GM12878 (cell line): Measurements from ENCODE around the gene SUCNR1. TPM values are rescaled to one million over a fixed set of nuclear protein-coding genes. Genes with fewer than 3 reads are reported as not detected.

Source experiments
- ATF2 ChIP-seq: IDR thresholded peaks from 2 replicates; pipeline ENCODE4 v1.6.1; 2012; ENCODE audit warnings: low read length, inconsistent platforms
- BHLHE40 ChIP-seq, 2 experiments: fragments of 450-650 bp in 1 of 2; IDR thresholded peaks; 2 replicates each; pipeline ENCODE4 v1.6.1; 2011 to 2017; ENCODE audit warnings: low read depth in 2 of 2, borderline replicate concordance in 1 of 2, improper control_type of control experiment in 1 of 2, low read length in 1 of 2, mild to moderate bottlenecking in 1 of 2
- CBFB ChIP-seq: IDR thresholded peaks from 2 replicates; pipeline ENCODE4 v1.6.1; 2016; ENCODE audit warnings: antibody characterized with exemption, low read depth
- CBX3 ChIP-seq: fragments of 200-600 bp; sonication (generic); IDR thresholded peaks from 2 replicates; pipeline ENCODE4 v1.6.1; 2016; ENCODE audit warnings: low read depth, borderline replicate concordance
- DPF2 ChIP-seq: fragments of 450-650 bp; IDR thresholded peaks from 2 replicates; pipeline ENCODE4 v1.6.1; 2017; ENCODE audit warnings: mild to moderate bottlenecking
- EP300 ChIP-seq, 2 experiments: fragments of 150-350 bp in 1 of 2; IDR thresholded peaks; 2 replicates each; pipeline ENCODE4 v1.6.1; 2011 to 2012; ENCODE audit warnings: low read depth in 2 of 2, low read length in 2 of 2, borderline replicate concordance in 1 of 2, improper control_type of control experiment in 1 of 2, inconsistent platforms in 1 of 2; ENCODE audit not compliant: control insufficient read depth in 1 of 2
- GABPA ChIP-seq: IDR thresholded peaks from 2 replicates; pipeline ENCODE4 v1.6.1; 2014; ENCODE audit warnings: antibody characterized with exemption, low read depth, mild to moderate bottlenecking, inconsistent platforms
- GATAD2B ChIP-seq: fragments of 450-650 bp; conservative IDR thresholded peaks from 2 replicates; pipeline ENCODE4 v1.6.1; 2017; ENCODE audit warnings: low read depth, mild to moderate bottlenecking, moderate library complexity
- HCFC1 ChIP-seq: fragments of 150-350 bp; IDR thresholded peaks from 2 replicates; pipeline ENCODE4 v1.6.1; 2014; ENCODE audit warnings: low read length
- KLF5 ChIP-seq: fragments of 450-650 bp; IDR thresholded peaks from 2 replicates; pipeline ENCODE4 v1.6.1; 2014; ENCODE audit warnings: mild to moderate bottlenecking; ENCODE audit not compliant: partially characterized antibody
- MTA2 ChIP-seq: fragments of 450-650 bp; IDR thresholded peaks from 2 replicates; pipeline ENCODE4 v1.6.1; 2016; ENCODE audit warnings: low read depth, mild to moderate bottlenecking, moderate library complexity
- NBN ChIP-seq: fragments of 450-650 bp; IDR thresholded peaks from 2 replicates; pipeline ENCODE4 v1.6.1; 2016
- POU2F2 ChIP-seq: IDR thresholded peaks from 3 replicates; pipeline ENCODE4 v1.6.1; 2011; ENCODE audit warnings: low read depth, mild to moderate bottlenecking, low read length, borderline replicate concordance
- PRDM15 ChIP-seq: fragments of 450-650 bp; formaldehyde crosslinking; IDR thresholded peaks from 2 replicates; pipeline ENCODE4 v1.4.0; 2020; ENCODE audit warnings: mild to moderate bottlenecking, moderate library complexity
- RFX5 ChIP-seq: IDR thresholded peaks from 2 replicates; pipeline ENCODE4 v1.6.1; 2011; ENCODE audit warnings: low read depth, low read length, improper control_type of control experiment
- SIN3A ChIP-seq: IDR thresholded peaks from 2 replicates; pipeline ENCODE4 v1.6.1; 2012; ENCODE audit warnings: low read depth, low read length, improper control_type of control experiment
- SIX5 ChIP-seq: IDR thresholded peaks from 2 replicates; pipeline ENCODE4 v1.6.1; 2011; ENCODE audit warnings: mild to moderate bottlenecking, low read depth, low read length, moderate library complexity; ENCODE audit not compliant: severe bottlenecking
- SMAD1 ChIP-seq: fragments of 450-650 bp; IDR thresholded peaks from 2 replicates; pipeline ENCODE4 v1.6.1; 2018; ENCODE audit warnings: mild to moderate bottlenecking, low read depth; ENCODE audit not compliant: partially characterized antibody
- SREBF2 ChIP-seq: IDR thresholded peaks from 2 replicates; pipeline ENCODE4 v1.6.1; 2012; ENCODE audit warnings: mild to moderate bottlenecking, low read length
- SUZ12 ChIP-seq: fragments of 200-600 bp; sonication (generic); IDR thresholded peaks from one replicate; pipeline ENCODE4 v1.6.1; 2018; ENCODE audit warnings: antibody characterized with exemption, mild to moderate bottlenecking; ENCODE audit not compliant: unreplicated experiment
- TCF3 ChIP-seq: IDR thresholded peaks from 2 replicates; pipeline ENCODE4 v1.6.1; 2012; ENCODE audit warnings: low read depth, mild to moderate bottlenecking, low read length, borderline replicate concordance; ENCODE audit not compliant: insufficient read depth
- ZBED1 ChIP-seq: IDR thresholded peaks from 2 replicates; pipeline ENCODE4 v1.6.1; 2016; ENCODE audit warnings: borderline replicate concordance
- ZBTB4 ChIP-seq: fragments of 450-650 bp; formaldehyde crosslinking; IDR thresholded peaks from 2 replicates; pipeline ENCODE4 v1.4.0; 2022; ENCODE audit warnings: mild to moderate bottlenecking, moderate library complexity
- polyA plus RNA-seq, 11 experiments: library from polyadenylated mRNA; depleted of rRNA in 4 of 11; unstranded in 6 of 11; stranded (reverse) in 5 of 11; fragments of >200 nt; fragmentation: Nextera tagmentation in 4 of 11; fragmentation: Illumina TruSeq in 1 of 11; extraction: Ambion mirVana in 4 of 11; extraction: Trizol in 1 of 11; gene quantifications; 1 replicate in 1 of 11; 2 replicates in 10 of 11; pipeline versions ENCODE4 v1.2.1 to v1.2.3, GENCODE V29; 2011 to 2016; ENCODE audit warnings: inconsistent platforms in 2 of 11, missing spikeins in 2 of 11, low read depth in 1 of 11
- total RNA-seq, 4 experiments: library from RNA; depleted of rRNA in 3 of 4; stranded (reverse); fragments of >200 nt in 3 of 4; fragmentation: Illumina TruSeq in 1 of 4; extraction: Trizol in 1 of 4; gene quantifications; 2 replicates each; pipeline versions ENCODE4 v1.2.1 to v1.2.3, GENCODE V29; 2013 to 2021

SUCNR1 gene
- total and polyA plus RNA-seq, 10 of the 15 experiments (the other 5 are each of a cell fraction or from before 2014, with no cell fraction given), result 0.03 to 0.12 (median 0.07) TPM; not detected in 4

GRCh38 chr3:151871639-151872468 lies 1.6 kb upstream of the SUCNR1 start (continued):
- TF ChIP-seq DPF2, result peak; percentile 76
- no peak for TF ChIP-seq SIX5
- TF ChIP-seq TCF3, result no peak
- TF ChIP-seq SREBF2, result no peak
- no peak for TF ChIP-seq SUZ12
- no peak for TF ChIP-seq SMAD1
- no peak for TF ChIP-seq PRDM15
- no peak for TF ChIP-seq CBFB
- peak; percentile 32; the same call in 1 of the 2 replicates for TF ChIP-seq GABPA
- TF ChIP-seq GATAD2B, result no peak
- TF ChIP-seq ATF2, result peak; percentile 30; the same call in 1 of the 2 replicates
- peak; percentile 67 for TF ChIP-seq MTA2
- TF ChIP-seq HCFC1, result no peak
- peak in 1 of 2 experiments; percentile 37; a peak in 1 of 4 replicates for TF ChIP-seq BHLHE40 (IDR thresholded peaks at IDR 0.05; ENCODE audit: borderline replicate concordance in 1 of 2, low read depth in 2 of 2, low read length in 1 of 2)
- no peak for TF ChIP-seq CBX3
- TF ChIP-seq NBN, result 0 out of 2 replicates have a peak, but pooled peaks have one; percentile 63
- TF ChIP-seq SIN3A, result no peak
- TF ChIP-seq KLF5, result no peak
- no peak for TF ChIP-seq ZBTB4 (CRISPR knock-in tag)
- no peak for TF ChIP-seq RFX5
- peak; percentile 34 to 58; a peak in 2 of 4 replicates for TF ChIP-seq EP300 (IDR thresholded peaks at IDR 0.05; ENCODE audit: borderline replicate concordance in 1 of 2, control insufficient read depth in 1 of 2, low read depth in 2 of 2, low read length in 2 of 2)
- TF ChIP-seq POU2F2, result no peak
- no peak for TF ChIP-seq ZBED1
